Measurements from ENCODE around the gene GJB3.

The GJB3 gene

GRCh38 chr1:34827341-34827941 is 46.4 kb downstream of the GJB3 start:
- no peak for DNase-seq

DNA sequence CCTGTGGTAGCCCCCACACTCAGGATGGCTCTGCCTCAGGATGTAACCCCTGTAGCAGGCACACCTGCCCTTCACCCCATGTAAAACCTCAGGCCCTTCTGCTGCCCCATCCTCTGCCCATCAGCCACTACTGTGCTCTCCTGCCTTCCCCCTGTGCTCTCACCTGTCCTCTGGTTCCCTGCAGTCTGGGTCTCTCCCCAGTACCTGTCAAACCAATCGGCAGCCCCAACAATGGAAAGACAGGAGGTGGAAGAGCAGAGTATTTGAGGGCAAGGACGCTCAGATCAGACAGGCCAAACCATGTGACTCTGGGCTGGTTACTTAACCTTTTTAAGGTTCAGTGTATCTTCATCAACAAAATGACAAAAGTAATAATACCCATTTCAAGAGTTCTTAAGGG is 47.6 kb downstream of the GJB3 start:
- no peak for DNase-seq

GRCh38 chr1:34829250-34829649 is 48.2 kb downstream of the GJB3 start:
- no peak for DNase-seq

- DNase-seq = no peak
Observed at GRCh38 chr1:34831721-34832246, 50.8 kb downstream of the GJB3 start.

GRCh38 chr1:34833711-34834110 is 52.7 kb downstream of the GJB3 start:
- no peak for DNase-seq
